ENCODE results near the gene TPT1. TPM values are rescaled to one million over a fixed set of nuclear protein-coding genes. Genes with fewer than 3 reads are reported as not detected.

The TPT1 gene
- total and polyA plus RNA-seq, 2 of the 13 experiments (the other 11 are each of a cell fraction or from before 2014, with no cell fraction given): 2,953 to 3,594 TPM

DNA sequence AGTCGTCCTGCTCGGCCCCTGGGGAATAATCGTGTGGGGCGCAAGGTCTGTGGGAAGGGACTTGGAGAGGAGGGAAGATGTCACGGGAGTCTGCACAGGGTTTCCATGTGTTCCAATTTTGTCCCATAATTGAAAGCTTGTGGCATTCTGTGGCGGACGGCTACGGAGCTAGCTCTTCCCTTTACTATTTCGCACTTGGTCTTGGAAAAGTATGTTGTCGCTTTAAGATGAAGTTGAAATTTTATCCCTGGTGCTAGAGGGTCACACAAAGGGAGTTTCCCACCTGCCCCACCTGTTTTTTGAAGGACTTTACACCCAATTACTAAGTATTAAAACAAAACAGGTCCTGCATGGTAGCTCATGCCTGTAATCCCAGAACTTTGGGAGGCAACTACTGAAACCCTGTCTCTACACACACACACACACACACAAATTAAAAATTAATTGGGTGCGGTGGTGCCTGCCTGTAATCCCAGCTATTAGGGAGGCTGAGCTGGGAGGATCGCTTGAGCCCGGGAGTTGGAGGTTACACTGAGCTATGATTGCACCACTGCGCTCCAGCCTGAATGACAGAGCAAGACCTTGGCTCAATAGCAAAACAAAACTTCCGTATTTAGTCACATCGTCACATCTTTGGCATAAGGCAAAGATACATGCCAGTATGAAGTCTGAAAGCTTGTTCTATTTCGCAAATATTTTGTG is 967 bp upstream of the TPT1 start (continued):
- TF ChIP-seq, protein P1, sequence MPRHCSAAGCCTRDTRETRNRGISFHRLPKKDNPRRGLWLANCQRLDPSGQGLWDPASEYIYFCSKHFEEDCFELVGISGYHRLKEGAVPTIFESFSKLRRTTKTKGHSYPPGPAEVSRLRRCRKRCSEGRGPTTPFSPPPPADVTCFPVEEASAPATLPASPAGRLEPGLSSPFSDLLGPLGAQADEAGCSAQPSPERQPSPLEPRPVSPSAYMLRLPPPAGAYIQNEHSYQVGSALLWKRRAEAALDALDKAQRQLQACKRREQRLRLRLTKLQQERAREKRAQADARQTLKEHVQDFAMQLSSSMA (CRISPR knock-in tag; IDR thresholded peaks at IDR 0.05): no peak
- peak; percentile 18; the same call in 1 of the 2 replicates for TF ChIP-seq TARDBP (CRISPR knock-in tag; IDR thresholded peaks at IDR 0.05)
- no peak for TF ChIP-seq SMARCC2 (IDR thresholded peaks at IDR 0.05)
- no peak for TF ChIP-seq TRIM24 (CRISPR knock-in tag; IDR thresholded peaks at IDR 0.05)
- no peak for TF ChIP-seq ZNF329 (CRISPR knock-in tag; IDR thresholded peaks at IDR 0.05; ENCODE audit: low read depth)
- TF ChIP-seq ZNF350 (CRISPR knock-in tag; IDR thresholded peaks at IDR 0.05; ENCODE audit: borderline replicate concordance, low read depth): 0 out of 2 replicates have a peak, but pooled peaks have one; percentile 9
- TF ChIP-seq, protein P2, sequence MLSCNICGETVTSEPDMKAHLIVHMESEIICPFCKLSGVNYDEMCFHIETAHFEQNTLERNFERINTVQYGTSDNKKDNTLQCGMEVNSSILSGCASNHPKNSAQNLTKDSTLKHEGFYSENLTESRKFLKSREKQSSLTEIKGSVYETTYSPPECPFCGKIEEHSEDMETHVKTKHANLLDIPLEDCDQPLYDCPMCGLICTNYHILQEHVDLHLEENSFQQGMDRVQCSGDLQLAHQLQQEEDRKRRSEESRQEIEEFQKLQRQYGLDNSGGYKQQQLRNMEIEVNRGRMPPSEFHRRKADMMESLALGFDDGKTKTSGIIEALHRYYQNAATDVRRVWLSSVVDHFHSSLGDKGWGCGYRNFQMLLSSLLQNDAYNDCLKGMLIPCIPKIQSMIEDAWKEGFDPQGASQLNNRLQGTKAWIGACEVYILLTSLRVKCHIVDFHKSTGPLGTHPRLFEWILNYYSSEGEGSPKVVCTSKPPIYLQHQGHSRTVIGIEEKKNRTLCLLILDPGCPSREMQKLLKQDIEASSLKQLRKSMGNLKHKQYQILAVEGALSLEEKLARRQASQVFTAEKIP (CRISPR knock-in tag; IDR thresholded peaks at IDR 0.05; ENCODE audit: borderline replicate concordance): no peak
- TF ChIP-seq, protein P3, sequence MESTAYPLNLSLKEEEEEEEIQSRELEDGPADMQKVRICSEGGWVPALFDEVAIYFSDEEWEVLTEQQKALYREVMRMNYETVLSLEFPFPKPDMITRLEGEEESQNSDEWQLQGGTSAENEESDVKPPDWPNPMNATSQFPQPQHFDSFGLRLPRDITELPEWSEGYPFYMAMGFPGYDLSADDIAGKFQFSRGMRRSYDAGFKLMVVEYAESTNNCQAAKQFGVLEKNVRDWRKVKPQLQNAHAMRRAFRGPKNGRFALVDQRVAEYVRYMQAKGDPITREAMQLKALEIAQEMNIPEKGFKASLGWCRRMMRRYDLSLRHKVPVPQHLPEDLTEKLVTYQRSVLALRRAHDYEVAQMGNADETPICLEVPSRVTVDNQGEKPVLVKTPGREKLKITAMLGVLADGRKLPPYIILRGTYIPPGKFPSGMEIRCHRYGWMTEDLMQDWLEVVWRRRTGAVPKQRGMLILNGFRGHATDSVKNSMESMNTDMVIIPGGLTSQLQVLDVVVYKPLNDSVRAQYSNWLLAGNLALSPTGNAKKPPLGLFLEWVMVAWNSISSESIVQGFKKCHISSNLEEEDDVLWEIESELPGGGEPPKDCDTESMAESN (CRISPR knock-in tag; conservative IDR thresholded peaks at IDR 0.05): 0 out of 2 replicates have a peak, but pooled peaks have one; percentile 11
- TF ChIP-seq U2AF1 (optimal IDR thresholded peaks at IDR 0.05; ENCODE audit: low read depth, low read length): peak; percentile 10
- TF ChIP-seq, protein P4, sequence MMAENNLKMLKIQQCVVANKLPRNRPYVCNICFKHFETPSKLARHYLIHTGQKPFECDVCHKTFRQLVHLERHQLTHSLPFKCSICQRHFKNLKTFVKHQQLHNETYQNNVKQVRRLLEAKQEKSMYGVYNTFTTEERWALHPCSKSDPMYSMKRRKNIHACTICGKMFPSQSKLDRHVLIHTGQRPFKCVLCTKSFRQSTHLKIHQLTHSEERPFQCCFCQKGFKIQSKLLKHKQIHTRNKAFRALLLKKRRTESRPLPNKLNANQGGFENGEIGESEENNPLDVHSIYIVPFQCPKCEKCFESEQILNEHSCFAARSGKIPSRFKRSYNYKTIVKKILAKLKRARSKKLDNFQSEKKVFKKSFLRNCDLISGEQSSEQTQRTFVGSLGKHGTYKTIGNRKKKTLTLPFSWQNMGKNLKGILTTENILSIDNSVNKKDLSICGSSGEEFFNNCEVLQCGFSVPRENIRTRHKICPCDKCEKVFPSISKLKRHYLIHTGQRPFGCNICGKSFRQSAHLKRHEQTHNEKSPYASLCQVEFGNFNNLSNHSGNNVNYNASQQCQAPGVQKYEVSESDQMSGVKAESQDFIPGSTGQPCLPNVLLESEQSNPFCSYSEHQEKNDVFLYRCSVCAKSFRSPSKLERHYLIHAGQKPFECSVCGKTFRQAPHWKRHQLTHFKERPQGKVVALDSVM (CRISPR knock-in tag; IDR thresholded peaks at IDR 0.05): peak; percentile 99
- peak; percentile 62; the same call in 1 of the 2 replicates for TF ChIP-seq CEBPG (CRISPR knock-in tag; IDR thresholded peaks at IDR 0.05)
- TF ChIP-seq THYN1 (CRISPR knock-in tag; IDR thresholded peaks at IDR 0.05; ENCODE audit: borderline replicate concordance, low read depth): no peak

All from HepG2 (cell line).